DMS153 (cell line): Measurements from ENCODE around the gene CEP57.

ENCODE experiments used
- DNase-seq: peaks from one replicate; lab custom pipeline; 2025; lab: John Stamatoyannopoulos, UW

The CEP57 gene

DNA sequence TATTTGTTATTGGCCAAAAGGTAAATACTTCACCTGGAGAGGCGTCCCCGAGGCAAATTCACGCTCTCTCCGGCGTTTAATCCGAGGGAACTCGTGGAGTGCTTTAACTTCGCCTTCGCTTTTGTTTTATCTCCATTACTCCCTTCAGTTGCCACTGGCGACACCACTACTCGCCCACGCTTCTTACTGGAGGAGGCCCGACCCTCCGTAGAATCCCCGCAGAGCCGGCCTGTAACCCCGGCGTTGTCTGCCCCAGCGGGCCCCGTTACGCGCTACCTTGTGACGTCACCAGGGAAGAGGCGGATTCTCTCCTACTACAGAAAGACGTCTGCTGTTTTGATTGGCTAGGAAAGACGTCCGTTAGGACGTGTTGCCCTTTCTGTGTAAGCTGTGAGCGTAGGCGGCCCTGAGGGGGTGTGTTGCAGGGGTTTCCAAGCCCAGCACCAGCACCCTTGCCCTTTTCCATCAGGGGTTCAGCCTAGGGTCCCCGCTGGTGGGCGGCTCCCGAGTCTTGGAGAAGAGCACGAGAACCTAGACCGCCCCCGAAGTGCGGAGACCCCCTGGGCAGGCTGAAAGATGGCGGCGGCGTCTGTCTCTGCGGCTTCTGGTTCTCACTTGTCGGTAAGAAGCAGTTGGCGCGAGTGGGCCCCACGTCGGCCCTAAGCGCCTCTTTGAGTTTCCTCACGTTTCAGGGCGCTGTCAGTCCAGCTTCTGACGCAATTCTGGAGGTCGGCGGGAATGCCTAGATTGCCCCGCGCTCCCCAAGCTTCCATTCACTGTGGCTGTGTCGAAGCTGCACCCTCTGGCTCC is at the start of gene CEP57:
Gene CEP57, plus strand, starts transcription at position 376 of the 810 bp plus-strand sequence. Its CDS starts 201 bp downstream, at position 577.
- DNase-seq: peak; percentile 96

DNA sequence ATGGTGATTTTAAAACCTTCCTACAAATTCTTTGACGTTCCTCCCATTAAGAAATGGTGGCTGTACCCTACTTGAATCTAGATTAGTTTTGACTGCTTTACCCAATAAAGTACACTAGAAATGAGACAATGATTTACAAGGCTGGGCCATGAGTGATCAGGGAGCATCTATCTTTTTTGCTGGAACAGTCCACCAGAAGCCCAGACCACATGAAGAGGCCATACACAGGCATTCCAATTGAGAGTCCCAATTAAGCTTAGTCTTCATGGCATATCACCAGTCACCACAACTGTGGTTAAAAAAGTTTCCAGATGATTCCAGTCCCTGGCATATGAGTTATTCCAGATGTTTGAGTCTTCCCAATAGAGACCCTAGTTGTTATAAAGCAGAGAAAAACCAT is 40.2 kb upstream of the CEP57 start:
- no peak for DNase-seq

DNA sequence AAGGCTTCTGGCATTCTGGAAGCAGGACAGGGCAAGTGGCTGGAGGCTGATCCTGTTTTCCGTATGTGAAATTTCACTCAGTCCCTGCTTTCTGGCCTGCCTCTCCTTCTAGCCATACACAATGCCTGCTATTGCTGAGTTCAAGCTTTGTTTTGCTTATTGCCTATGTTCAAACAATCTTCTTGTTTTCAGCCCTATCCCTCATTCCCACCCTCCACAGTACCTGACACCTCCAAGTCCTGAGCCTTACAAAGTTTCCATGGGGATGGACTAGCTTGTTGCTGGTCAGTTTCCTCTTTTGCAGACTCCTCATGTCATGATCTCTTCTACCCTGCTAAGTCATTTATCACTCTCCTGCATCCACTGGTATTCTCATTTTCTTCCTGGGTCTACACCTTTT is 38.8 kb upstream of the CEP57 start:
- no peak for DNase-seq

DNA sequence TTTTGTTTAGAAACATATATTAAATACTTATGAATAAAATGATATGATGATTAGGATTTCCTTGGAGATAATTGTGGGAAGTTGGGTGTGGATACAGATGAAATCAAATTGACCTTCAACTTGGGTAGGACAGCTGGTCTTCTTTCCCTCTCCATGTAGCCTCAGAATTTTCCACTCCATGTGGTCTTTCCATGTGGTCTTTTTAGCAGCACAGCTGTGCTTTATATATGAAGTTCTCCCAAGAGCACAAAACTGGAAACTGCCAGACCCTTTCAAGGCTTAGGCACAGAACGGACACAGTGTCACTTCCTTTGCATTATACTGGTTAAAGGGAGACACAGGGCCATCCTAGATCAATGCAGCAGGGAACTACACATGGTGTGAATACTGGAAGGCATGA is 29.4 kb upstream of the CEP57 start:
- no peak for DNase-seq

DNA sequence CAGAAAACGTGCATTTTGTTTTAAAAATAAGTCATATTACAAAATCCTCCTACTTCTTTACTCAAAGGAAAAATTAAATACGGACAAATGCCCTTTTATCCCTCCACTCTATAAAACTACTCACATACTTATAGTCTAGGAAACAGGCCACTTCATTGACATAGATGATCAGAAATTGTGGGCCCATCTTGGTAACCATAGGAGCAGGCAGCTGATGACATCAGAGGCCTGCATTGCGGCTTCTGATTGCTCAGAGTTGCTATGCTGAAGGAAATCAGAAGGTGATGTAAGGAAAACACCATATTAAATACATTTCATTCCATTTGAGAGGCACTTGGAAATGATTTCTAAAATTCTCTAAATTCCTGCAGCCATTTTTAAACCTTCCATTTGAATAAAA is 27.8 kb upstream of the CEP57 start:
- no peak for DNase-seq

DNA sequence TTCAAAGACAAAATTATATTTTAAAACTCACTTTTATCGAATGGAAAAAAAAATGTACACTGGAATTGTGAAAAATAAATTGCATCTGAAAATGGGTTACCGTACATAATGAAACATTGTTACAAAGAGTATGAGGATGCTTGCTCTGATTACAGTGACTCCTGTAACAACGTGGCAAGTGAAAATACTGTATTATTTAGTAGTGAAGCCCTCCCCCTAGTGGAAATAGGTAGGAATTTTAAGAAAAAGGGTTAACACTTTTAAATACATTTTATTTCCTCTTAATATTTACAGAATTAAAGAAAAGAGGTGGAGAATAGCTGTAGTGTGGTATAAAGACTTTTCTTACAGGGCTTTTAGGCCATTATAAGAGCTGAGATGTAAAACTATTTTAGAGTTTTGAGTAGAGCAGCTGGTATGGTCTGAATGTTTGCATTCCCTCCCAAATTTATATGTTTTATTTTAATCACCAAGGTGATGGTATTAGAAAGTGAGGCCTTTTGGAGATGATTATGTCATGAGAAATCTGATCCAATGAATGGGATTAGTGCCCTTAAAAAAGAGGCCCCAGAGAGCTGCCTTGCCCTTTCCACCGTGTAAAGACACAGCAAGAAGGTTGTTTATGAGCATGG is 25.9 kb upstream of the CEP57 start:
- peak; percentile 63 for DNase-seq

DNA sequence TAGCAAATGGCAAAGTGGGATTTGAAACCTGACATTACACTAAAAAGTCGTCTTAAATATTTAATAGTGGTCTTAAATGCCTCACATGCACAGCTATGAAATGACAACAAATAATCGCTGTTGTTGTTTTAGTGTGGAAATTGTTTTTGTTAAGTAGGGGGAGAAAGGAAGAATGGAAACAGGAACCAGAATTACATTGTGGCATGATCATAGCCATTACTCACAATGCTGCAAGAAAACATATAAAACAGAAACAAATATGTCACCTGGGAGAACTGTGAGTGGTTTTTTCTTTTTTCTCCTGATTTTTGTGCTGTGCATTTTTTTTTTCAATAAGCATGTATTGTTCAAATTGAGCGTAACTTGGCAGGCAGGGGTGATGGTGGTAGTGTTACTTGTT is 23.6 kb upstream of the CEP57 start:
- no peak for DNase-seq

DNA sequence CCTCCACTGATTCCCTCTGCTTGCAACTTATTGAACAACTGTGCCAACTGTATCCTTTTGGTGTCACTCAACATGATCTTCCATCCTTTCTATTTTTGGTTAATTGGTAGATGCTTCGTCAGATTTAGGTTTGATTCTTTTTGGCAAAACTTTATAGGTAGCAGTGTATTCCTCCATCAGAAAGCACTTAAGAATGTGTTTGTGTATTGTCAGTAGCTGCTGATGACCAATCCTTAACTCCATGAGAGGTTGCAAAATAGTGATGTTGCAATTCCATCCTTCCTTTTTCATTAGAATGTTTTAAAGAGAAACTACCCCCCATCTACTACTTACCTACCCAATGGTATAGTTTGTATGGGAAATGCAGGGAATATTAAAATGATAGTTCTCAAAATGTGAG is 22.8 kb upstream of the CEP57 start:
- no peak for DNase-seq

DNA sequence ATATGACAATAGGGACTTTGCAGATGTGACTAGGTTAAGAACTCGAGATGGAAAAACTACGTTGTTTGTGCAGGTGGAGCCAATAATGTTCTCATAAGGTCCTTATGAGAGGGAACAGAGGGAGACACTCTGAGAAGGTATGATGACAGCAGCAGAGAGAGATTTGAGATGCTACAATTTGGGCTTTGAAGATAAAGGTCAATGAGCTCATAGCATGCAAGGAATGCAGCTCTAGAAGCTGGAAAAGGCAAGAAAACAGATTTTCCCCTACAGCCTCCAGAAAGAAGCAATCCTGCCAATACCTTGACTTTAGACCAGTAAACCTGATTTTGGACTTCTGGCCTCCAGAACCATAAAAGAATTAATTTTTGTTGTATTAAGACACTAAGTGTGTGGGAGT is 21.8 kb upstream of the CEP57 start:
- no peak for DNase-seq

DNA sequence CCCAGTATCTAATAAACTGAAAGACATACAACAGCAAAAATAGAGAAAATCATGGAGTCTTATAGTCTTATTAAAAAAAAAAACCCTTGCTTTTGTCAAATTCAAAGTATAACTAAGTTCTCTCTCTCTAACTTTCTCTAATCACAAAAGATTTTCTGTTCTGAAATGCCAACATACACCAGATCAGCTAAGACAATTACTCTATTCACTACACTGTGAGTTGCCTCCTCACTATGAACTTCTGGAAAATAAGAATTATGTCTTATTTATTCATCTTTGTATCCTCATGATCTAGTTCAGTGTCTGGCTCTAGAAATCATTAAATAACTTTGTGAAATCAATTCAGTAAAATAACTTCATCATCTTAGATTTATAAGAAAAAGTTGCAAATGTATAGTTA is 13.4 kb upstream of the CEP57 start:
- DNase-seq: no peak

DNA sequence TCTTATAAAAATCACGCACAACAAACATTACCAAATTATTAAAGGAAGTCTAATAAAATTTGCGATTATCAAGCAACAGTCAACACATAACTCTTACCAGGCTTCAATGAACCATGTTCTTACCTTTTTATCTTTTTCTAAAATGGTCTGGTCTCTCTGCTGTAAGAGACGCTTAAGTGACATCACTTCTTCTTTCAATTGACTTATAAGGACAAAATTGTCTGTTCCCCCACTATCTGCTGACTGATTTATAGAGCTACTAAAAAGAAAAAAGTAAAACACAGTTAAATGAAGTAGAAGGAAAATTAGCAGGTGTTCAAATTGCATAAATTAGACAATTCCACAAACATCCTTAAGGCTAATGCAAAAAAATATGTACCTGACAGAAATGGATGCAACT is 11.6 kb upstream of the CEP57 start:
- DNase-seq: no peak

DNA sequence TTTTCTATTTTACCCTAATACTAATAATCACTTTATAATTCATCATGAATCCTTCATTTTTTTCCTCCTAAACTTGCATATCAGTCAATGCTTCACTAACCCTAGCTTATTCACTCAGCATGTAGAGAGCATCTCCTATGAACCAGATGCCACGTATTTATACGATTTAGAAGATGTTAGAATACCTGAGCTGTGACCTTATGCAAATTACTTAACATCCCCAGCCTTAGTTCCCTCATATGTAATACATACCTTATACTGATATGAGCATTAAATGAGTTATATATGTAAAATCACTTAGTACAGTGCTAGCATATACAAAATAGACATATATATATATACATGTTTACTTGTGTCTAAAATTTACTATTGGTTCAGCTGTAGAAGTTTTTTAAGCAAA is 9.8 kb upstream of the CEP57 start:
- no peak for DNase-seq

DNA sequence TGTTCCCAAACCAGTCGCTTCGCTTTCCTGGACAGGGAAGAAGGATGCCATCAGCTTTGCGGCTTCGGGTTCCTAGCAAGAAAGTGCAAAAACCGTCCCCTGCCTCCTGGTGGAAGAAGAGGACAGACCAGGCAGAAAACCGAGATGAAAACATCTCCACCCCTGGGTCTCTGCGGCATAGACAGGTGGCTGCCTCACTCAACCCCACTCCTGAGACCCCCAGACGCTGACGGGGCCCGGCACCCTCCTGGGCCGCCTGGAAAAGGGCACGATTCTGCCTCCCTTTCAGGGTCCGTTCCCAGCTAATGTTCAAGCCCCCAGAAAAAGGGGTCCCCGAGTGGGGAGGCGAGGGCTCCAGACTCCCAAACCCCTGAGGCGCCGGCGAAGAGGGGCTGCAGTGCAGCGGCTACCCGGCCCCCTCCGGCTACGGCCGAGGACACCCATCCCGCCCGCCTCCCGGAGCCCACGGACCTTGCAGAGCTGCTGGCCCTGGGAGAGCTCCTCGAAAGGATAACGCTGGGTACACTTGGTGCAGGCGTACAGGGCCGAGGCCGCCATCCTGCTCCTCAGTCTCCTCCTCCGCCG is 1.3 kb upstream of the CEP57 start:
- peak; percentile 26 for DNase-seq

DNA sequence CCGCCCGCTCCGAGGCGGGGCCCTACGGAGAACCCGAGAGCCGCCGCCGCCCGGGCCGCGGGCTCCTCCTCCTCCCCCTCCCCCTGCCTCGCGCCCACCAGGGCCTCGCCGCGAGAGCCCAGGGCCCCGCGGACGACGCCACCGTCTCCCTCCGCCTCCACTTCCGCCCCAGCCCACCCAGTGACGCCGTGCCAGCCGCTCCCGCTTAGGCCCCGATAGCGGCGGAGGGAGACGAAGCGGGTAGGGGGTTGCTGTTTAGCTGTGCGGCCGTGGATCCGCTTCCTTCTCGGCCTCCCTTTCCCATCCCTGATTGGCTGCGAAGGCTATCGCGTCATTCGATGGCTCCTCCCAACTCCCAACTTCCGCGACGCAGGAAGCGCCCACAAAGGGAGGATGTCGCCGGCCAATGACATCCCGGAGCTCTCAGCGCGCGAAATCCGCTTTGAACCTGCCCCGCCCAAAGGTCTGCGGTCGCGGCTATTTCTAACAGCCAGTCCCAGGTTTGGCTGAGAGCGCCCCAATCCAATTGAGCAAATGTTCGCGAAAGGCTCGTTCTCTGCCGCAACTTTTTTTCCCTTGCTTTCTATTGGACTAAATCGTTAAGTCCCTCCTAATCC is 684 bp upstream of the CEP57 start, which contains the start of gene FAM76B:
Gene FAM76B, minus strand, starts transcription at position 277 of the 617 bp plus-strand sequence. CDS start 304 bp downstream, outside the sequence.
- DNase-seq: peak; percentile 99

DNA sequence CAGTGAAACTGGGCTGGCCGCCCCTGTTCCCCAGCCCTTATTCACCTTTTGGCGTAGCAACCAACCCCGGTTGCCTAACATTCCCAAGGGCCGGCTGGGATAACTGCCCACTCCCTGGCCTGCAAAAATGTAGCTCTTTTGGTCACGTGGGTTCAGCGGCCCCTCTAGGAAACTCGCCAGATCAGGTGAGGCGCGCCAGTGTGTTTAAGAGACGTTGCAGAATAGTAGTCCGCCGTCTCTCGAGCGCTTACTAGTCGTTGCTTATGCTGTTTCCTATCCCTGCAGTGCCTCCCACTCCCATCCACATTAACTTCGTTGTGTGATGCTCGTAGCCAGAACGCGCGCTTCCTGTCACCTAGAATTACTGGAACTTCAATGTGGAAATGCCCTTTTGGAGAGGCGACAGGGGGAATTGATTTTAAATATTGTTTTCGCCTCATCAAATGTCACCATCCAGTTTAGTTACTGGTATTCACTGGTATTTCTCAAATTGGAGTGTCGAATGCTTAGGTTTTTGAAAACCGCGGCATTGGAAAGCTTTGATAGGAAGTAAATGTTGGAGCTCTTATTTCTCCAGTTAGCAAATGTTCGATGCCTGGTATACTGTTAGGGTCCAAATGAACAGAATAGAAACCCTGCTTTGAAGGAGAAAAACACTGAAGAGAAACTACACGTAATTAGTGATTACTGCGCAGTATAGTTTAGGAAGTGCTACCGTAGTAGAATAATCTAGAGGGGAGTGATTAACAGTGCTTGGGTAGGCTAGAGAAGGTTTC is 823 bp downstream of the CEP57 start:
- peak; percentile 24 for DNase-seq

DNA sequence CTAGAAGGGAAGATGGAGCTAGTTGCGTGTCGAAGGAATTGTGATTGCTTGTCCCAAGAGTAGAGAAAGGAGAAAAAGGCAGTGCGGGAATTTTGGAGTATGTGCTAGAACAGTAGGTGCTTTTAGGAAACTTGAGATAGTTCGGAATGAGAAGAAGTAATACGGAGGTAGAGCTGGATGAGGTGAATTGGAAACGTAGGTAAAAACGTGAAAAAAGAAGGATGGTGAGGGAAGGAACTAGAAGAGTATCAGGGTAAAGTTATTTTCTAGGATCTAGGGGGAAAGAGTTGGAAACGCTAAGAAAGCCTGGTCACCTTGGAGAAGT is 1.4 kb downstream of the CEP57 start:
- DNase-seq: no peak

DNA sequence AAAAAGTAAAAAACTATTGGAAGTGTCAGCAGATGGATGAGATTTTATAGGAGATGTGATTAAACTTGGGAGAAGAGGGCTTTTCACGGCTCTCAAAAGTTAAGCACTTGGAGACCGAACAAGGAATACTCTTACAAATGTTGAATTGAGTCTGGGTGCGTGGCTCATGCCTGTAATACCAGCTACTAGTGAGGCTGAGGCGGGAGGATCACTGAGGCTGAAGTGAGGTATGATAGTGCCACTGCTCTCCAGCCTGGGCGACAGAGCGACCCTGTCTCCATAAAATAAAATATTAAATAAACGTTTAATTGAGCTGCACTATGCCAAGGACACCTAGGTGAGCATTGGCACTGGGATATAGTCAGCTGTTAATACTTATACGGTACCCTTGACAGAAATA is 1.9 kb downstream of the CEP57 start:
- no peak for DNase-seq

DNA sequence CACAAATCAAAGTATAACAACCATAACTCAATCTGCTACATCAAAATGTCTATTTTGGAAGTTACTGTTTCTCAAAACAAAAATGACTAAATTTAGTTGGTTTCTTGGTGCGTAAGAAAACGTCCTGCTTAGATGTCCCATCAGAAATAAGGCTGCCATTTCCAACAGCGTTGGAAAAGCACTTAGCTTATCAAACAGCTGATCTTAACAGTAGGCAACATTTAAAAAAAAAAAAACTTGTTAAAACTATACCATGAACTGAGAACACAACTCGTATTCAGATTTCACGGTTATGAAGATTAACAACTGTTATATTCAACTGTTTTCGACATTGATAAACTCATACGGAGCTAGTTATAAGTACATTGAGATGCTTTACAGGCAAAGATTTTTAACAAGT is 2.4 kb downstream of the CEP57 start:
- no peak for DNase-seq

DNA sequence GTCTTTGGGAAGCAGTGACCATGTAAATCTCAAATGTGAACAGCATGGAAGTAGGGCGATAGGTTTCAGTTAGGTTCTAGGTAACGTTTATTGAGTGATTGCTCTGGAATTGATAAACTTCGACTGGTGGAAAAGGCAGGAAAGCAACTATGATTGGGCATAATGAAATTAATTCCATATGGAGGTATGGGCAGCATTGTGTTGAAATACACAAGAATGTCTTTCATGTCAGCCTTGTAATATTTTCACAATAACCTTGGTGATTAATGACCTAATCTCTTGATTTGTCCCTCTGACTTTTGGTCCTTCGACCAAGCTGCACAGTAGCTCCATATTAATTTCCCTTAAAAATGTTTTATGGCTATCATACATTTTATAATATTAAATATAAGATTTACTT is 2.8 kb downstream of the CEP57 start:
- no peak for DNase-seq

DNA sequence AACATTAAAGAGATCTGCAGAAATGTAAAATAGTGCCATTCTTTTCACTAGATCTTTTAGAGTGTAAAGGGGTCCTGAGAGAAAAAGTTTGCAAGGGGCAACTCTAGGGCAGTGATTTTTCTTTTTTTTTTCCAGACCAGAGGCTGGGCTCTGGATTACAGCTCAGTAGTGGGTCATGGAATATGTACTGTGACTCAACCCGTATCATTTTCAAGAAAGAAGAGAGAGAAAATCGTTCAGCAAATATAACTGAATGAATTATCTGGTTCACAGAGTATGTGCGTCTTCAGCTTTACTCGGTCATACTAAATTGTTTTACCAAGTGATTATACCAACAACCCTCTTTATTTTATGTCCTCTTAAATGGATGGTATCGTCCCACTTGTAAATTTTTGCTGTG is 3.8 kb downstream of the CEP57 start:
- no peak for DNase-seq

DNA sequence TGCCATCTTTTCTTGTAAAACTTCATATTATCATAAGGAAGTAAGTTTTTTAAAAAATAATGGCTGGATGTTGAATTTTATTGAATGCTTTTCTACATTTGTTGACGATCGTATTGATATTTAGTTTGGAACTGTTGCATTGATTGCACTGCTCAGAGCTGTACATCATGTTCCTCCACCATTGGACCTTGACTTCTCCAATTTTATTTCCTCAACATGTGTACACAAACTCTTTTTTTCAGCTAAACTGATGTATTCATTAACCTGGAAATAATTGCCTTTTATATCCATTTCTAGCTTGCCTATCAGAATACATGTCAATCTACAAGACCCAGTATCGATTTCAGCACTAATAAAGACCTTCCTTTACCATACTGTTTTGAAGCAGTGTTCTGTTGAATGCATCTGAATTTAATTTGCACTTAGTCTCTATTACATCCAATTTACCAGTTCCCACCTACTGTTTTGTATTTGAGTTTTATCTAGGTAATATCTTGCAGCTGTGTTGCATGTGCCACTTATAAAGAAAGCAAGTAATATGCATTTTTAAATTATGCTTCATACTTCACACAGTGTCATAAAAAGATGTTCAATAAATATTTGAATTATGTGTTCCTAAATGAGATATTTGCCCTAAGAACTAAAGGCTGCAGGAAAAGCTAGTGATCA is 5.5 kb downstream of the CEP57 start:
- no peak for DNase-seq

DNA sequence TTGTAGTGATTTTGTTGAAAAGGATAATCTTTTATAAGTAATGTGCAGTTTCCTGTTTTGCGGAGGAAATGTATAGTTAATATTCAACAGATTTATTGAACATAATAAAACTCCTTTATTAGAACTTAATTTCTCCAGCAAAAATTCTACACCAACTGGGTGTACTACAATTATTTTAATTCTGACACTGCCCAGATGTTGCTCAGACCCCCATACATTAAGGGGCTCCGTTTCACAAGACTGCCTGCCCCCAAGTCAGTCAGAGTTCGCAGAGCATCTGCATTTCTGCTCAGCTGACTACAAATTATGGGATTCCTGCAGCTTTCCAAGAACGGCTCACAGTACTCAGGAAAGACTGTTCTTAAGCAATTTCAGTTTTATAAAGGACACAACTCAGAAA is 6.2 kb downstream of the CEP57 start:
- no peak for DNase-seq
